Fibroblast of mammary gland (primary cell): ENCODE data around the gene FHIP1A.
"Not testable (repeated sequence)": the region's sequence is repeated elsewhere in the genome, so short reads cannot be mapped to it uniquely, and the experiment has no call there.

Experiments used
- DNase-seq: peaks from one replicate; pipeline ENCODE4 v3.0.0-alpha.2; 2010; ENCODE audit warnings: low read depth
- H3K4me3 ChIP-seq: 2 replicates; pipeline ENCODE4 v1.5.1; 2011; ENCODE audit warnings: low read depth, mild to moderate bottlenecking, low read length, moderate library complexity; ENCODE audit not compliant: control insufficient read depth
- CTCF ChIP-seq: conservative IDR thresholded peaks from 2 replicates; pipeline ENCODE4 v1.5.1; 2011; ENCODE audit warnings: low read depth, low read length, inconsistent platforms; ENCODE audit not compliant: control insufficient read depth, insufficient read depth

Gene FHIP1A

GRCh38 chr4:151389311-151389710, 19.7 kb upstream of the FHIP1A start:
- no peak for TF ChIP-seq CTCF
- no peak overlapping the region for H3K4me3 ChIP-seq
- DNase-seq = peak; percentile 75

GRCh38 chr4:151389799-151390198, 19.2 kb upstream of the FHIP1A start:
- not testable (repeated sequence) for H3K4me3 ChIP-seq, DNase-seq

DNA sequence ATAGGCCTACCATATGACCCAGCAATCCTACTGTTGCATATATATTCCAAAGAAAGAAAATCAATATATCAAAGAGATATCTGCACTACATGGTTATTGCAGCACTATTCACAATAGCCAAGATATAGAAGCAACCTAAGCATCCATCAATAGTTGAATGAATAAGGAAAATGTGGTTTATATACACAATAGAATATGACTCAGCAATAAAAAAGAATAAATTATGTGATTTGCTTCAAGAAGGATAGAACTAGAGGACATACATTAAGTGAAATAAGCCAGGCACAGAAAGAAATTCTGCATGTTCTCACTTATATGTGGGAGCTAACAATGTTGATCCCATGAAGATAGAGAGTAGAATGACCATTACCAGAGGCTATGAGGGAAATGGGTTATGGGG, 13.1 kb upstream of the FHIP1A start:
- TF ChIP-seq CTCF = no peak
- DNase-seq = no peak
- no peak overlapping the region for H3K4me3 ChIP-seq

DNA sequence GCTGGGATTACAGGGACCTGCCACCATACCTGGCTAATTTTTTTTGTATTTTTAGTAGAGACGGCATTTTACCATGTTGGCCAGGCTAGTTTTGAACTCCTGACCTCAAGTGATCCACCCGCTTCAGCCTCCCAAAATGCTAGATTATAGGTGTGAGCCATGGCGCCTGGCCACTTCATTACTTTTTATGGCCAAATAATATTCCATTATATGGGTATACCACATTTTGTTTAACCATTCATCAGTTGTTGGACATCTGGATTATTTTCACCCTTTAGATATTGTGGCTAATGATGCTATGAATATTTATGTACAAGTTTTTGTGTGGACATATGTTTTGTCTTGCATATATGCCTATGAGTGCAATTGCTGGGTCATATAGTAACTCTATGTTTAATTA, 8.6 kb upstream of the FHIP1A start:
- no peak for TF ChIP-seq CTCF
- DNase-seq = no peak
- no peak overlapping the region for H3K4me3 ChIP-seq

GRCh38 chr4:151401739-151402138, 7.2 kb upstream of the FHIP1A start:
- TF ChIP-seq CTCF = no peak
- H3K4me3 ChIP-seq = no peak overlapping the region
- DNase-seq = no peak

DNA sequence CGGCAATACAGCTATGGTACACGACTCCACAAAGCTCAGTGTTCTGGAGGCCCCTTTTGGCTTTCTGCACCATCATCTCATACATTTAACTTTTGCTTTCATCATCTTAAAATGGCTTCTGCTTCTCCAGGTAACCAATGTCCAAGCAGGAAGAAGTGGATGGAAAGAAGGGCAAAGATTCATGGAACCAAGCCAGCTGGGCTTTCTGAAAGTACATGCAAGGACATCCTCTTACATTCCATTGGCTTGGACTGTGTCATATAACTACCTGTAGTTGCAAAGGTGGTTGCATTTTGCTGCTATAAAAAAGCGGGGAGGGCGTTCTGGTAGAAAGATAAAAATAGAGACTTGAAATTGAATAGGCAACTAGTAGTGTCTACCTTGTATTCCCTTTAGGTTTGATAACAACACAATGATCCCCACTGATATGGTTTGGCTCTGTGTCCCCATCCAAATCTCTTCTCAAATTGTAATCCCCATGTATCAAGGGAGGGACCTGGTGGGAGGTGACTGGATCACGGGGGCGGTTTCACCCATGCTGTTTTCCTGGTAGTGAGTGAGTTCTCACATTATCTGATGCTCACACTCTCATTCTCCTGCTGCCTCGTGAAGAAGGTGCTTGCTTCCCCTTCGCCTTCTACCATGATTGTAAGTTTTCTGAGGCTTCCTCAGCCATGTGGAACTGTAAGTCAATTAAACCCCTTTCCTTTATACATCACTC, 6.7 kb upstream of the FHIP1A start:
- H3K4me3 ChIP-seq = no peak overlapping the region
- no peak for TF ChIP-seq CTCF
- no peak for DNase-seq

DNA sequence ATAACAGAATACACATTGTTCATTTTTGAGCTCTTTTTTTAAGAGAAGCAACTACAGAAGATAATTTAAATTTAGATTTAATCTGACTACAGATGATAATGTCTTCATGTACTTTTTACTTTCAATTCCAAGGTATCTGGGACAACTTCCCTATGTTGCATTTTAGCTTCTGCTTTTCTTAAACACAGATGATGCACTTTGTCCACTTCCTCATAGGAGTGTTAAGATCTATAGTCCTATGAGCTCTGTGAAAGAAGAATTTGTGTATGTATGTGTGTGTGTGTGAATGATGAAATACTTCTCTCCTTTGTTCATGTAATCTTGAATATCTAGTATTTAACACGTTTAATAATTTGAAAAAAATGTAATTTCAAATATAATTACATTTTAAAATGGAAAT, 5.3 kb upstream of the FHIP1A start:
- no peak for TF ChIP-seq CTCF
- H3K4me3 ChIP-seq = no peak overlapping the region
- DNase-seq = no peak

DNA sequence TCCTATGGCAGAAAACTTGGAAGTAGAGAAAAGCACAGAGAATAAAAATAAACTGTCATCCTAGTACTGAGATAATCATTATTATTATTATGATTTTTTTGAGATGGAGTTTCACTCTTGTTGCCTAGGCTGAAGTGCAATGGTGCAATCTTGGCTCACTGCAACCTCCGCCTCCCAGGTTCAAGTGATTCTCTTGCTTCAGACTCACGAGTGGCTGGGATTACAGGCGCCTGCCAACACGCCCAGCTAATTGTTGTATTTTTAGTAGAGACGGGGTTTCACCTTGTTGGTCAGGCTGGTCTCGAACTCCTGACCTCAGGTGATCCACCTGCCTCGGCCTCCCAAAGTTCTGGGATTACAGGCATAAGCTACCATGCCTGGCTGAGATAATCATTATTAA, 4.2 kb upstream of the FHIP1A start:
- H3K4me3 ChIP-seq = not testable (repeated sequence)

More for the DNA sequence above, 4.2 kb upstream of the FHIP1A start:
- DNase-seq = not testable (repeated sequence)
